ENCODE results near the gene ERCC1.

Gene ERCC1

DNA sequence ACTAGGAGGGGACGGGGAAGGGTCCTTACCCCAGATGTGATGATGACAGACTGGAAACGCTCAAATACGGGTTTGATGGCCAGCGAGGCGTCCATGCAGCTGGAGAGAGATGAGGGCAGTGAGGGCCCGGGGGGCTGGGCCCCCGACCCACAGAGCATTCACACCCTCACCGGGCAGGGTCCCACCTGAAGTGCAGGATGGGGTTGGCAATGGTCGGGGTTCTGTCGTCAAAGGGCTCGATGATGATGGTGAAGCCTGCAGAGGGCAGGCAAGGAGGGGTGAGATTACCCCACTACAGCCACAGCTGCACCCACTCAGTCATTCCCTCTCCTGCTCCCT lies 66.3 kb downstream of the ERCC1 start:
- TF ChIP-seq TCF12 (IDR thresholded peaks at IDR 0.05; ENCODE audit: low read depth) = no peak
